ENCODE measurements around the gene ABRACL. TPM values are rescaled to one million over a fixed set of nuclear protein-coding genes. Genes with fewer than 3 reads are reported as not detected.

ABRACL gene
- polyA plus RNA-seq, 3 donors, result 39.5 to 174 (median 142) TPM

GRCh38 chr6:139017227-139017626 is 11.3 kb upstream of the ABRACL start:
- Histone ChIP-seq H3K9me3 (replicated peaks in 1 of 2; ENCODE audit: control insufficient read depth in 1 of 2, insufficient read depth in 1 of 2, low read length in 2 of 2) (no peaks in the 10 kb centered on the region), H3K4me2 (replicated peaks; ENCODE audit: extremely low read depth, low read length, poor library complexity, severe bottlenecking) (no peak overlapping the region), H3K79me2 (ENCODE audit: insufficient read depth, low read length) (no peaks in the 10 kb centered on the region), H3K4me3 (replicated peaks in 1 of 3; ENCODE audit: low read depth in 2 of 3, low read length in 3 of 3) (no peak overlapping the region), H4K20me1 (ENCODE audit: insufficient read depth, low read length) (no peaks in the 10 kb centered on the region), H3K27me3 (ENCODE audit: control insufficient read depth in 2 of 2, insufficient read depth in 2 of 2, low read length in 2 of 2) (no peaks in the 10 kb centered on the region), H2AFZ (ENCODE audit: insufficient read depth, low read depth, low read length, poor library complexity, severe bottlenecking) (no peak overlapping the region), H3K27ac (ENCODE audit: low read depth in 1 of 2, low read length in 2 of 2) (no peak overlapping the region), H3K4me1 (ENCODE audit: control insufficient read depth in 1 of 2, insufficient read depth in 2 of 2, low read length in 2 of 2) (peaks cover 6 to 9% of the 10 kb centered on the region in 2 donors), H3K9ac (ENCODE audit: insufficient read depth, low read length, poor library complexity, severe bottlenecking) (no peak overlapping the region), H3K36me3 (replicated peaks in 1 of 2; ENCODE audit: control insufficient read depth in 1 of 2, insufficient read depth in 2 of 2, low read length in 2 of 2) (no peaks in the 10 kb centered on the region)
- Mint-ChIP-seq H3K36me3 (no peaks in the 10 kb centered on the region), H3K4me1 (peaks cover 11% of the 10 kb centered on the region), H3K27ac (no peak overlapping the region), H3K27me3 (ENCODE audit: low read depth in 3 of 3) (no peaks in the 10 kb centered on the region), H3K9me3 (peaks cover 0 to 1% (median 0%) of the 10 kb centered on the region in 7 donors), H3K4me3 (no peak overlapping the region)
- intact Hi-C loops (cut with micrococcal nuclease), result no loop called here
- no peak for TF ChIP-seq CTCF (IDR thresholded peaks at IDR 0.05)
- no peak for DNase-seq
- 86% methylated on average over 1 of the region's 3 CpGs for WGBS (ENCODE audit: insufficient coverage)

GRCh38 chr6:139019722-139020121 is 8.8 kb upstream of the ABRACL start:
- H2AFZ ChIP-seq (ENCODE audit: insufficient read depth, low read depth, low read length, poor library complexity, severe bottlenecking), result no peak overlapping the region
- H3K27me3 Mint-ChIP-seq (ENCODE audit: low read depth in 3 of 3), result peaks cover 0 to 5% (median 0%) of the 10 kb centered on the region in 3 donors
- H3K9me3 Mint-ChIP-seq, result peaks cover 0 to 4% (median 0%) of the 10 kb centered on the region in 7 donors
- H3K9ac ChIP-seq (ENCODE audit: insufficient read depth, low read length, poor library complexity, severe bottlenecking), result no peak overlapping the region
- H3K4me2 ChIP-seq (replicated peaks; ENCODE audit: extremely low read depth, low read length, poor library complexity, severe bottlenecking), result no peak overlapping the region
- H3K4me1 ChIP-seq (ENCODE audit: control insufficient read depth in 1 of 2, insufficient read depth in 2 of 2, low read length in 2 of 2), result peaks cover 6 to 9% of the 10 kb centered on the region in 2 donors
- no peaks in the 10 kb centered on the region for H3K27me3 ChIP-seq (ENCODE audit: control insufficient read depth in 2 of 2, insufficient read depth in 2 of 2, low read length in 2 of 2)
- DNase-seq, result no peak
- WGBS (ENCODE audit: insufficient coverage), result 58% methylated on average over 2 of the region's 2 CpGs
- H3K4me3 ChIP-seq (replicated peaks in 1 of 3; ENCODE audit: low read depth in 2 of 3, low read length in 3 of 3), result no peak overlapping the region
- no peak for TF ChIP-seq CTCF (IDR thresholded peaks at IDR 0.05)
- no peak overlapping the region for H3K4me3 Mint-ChIP-seq
- no peaks in the 10 kb centered on the region for H4K20me1 ChIP-seq (ENCODE audit: insufficient read depth, low read length)
- H3K27ac ChIP-seq (ENCODE audit: low read depth in 1 of 2, low read length in 2 of 2), result no peak overlapping the region
- peaks cover 14% of the 10 kb centered on the region for H3K4me1 Mint-ChIP-seq
- intact Hi-C loops (cut with micrococcal nuclease), result loop anchor here in 1 of 2 donors (10.0 kb wide), 1 partner anchor 115 kb away; the partner anchor contains the start of gene HECA
- no peaks in the 10 kb centered on the region for H3K36me3 ChIP-seq (replicated peaks in 1 of 2; ENCODE audit: control insufficient read depth in 1 of 2, insufficient read depth in 2 of 2, low read length in 2 of 2)
- H3K79me2 ChIP-seq (ENCODE audit: insufficient read depth, low read length), result no peaks in the 10 kb centered on the region
- no peak overlapping the region for H3K27ac Mint-ChIP-seq
- H3K9me3 ChIP-seq (replicated peaks in 1 of 2; ENCODE audit: control insufficient read depth in 1 of 2, insufficient read depth in 1 of 2, low read length in 2 of 2), result no peaks in the 10 kb centered on the region
- H3K36me3 Mint-ChIP-seq, result no peaks in the 10 kb centered on the region
